HG03108 (cell line): Measurements from ENCODE around the gene UBE2QL1.

Source experiments
- ATAC-seq: cut with Tn5 transposase; IDR thresholded peaks from one replicate; pipeline ENCODE4 v1.9.1; 2021; ENCODE audit warnings: moderate library complexity; ENCODE audit not compliant: unreplicated experiment

Gene UBE2QL1

GRCh38 chr5:6427694-6428093 lies 21.0 kb upstream of the UBE2QL1 start:
- ATAC-seq, result no peak

GRCh38 chr5:6430418-6431028 lies 18.1 kb upstream of the UBE2QL1 start:
- no peak for ATAC-seq

GRCh38 chr5:6431214-6432195 lies 17.2 kb upstream of the UBE2QL1 start:
- no peak for ATAC-seq

DNA sequence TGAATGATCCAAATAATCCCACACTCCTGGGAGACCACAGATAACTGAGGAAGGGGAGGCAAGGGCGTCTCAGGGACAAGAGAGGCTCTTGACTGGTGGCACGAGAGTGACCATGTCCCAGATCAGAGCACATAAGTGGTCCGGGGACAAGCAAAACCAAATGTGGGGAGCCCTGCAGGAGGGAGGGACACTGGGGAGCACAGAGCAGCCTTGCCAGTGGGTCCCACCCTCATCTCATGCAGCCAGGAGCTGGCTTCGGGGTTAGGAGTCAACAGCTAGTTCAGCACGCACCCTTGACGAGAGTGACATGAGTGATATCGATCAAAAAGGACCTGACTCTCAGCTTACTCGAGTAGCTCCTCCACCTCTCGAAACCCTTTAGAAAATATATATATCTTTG lies 16.5 kb upstream of the UBE2QL1 start:
- ATAC-seq, result no peak

- ATAC-seq, result no peak
Observed at GRCh38 chr5:6434731-6435130, 13.9 kb upstream of the UBE2QL1 start.

DNA sequence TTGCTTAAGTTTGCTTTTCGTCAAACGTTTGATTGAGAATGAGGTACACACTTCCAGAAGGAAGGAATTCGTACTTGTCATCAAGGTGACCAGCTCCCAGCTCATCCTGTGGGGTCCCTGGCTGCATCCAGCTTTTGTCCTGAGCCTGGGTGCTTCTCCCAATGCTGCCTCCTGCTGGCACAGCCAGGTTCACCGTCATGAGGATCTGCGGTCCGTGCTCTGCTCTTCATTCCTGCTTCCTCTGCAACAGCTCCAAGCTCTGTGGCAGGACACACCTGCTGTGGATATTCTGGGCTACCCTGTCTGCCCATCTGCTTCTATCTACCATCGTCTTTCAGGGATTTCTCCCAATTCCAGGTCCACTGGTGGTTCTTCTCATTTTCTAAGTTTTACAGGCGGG lies 13.3 kb upstream of the UBE2QL1 start:
- ATAC-seq, result no peak

GRCh38 chr5:6436715-6437331 lies 11.8 kb upstream of the UBE2QL1 start:
- no peak for ATAC-seq

DNA sequence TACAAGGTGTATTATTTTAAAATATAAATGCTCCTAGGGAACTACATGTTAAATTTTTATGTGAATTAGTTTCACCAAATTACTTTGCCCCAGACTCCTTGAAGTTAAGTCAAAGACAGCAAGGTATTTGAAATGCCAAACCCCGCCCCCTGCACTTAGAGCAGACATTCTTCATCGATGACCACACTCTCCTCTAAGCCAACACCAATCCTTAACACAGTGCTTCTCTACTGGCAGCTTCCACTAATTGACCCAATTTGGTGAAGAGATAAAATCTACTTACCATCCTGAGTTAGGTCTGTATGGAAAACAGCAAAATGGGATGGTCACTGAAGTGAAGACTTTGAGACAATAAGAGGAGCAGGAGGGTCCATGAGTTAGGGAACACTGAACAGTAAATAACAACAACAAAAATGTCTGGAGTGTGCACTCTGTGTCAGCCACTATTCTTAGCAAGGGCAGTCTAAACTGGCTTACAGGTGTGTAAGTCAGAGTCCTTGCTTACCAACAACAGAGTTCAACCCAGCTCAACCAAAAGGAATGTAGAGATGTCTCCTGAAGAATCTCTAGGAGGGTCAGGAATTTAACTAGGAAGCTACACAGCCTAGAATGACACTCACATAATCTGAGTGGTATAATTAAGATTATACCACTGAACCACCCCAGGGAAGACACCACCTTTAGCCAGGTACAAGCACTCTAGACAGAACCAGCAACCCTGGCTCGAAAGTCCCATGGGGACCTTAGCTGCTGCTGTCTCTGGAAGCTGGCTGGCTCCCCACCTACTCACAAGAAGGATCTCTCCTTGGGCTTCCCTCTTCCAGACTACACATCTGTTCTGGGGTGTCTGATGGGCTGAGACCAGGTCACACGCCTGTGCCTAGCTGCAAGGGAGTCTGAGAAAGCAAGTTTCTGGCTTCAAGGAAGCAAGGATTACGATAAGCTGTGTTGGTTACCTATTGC lies 8.8 kb upstream of the UBE2QL1 start:
- ATAC-seq, result no peak

GRCh38 chr5:6442333-6442732 lies 6.3 kb upstream of the UBE2QL1 start:
- ATAC-seq, result no peak

DNA sequence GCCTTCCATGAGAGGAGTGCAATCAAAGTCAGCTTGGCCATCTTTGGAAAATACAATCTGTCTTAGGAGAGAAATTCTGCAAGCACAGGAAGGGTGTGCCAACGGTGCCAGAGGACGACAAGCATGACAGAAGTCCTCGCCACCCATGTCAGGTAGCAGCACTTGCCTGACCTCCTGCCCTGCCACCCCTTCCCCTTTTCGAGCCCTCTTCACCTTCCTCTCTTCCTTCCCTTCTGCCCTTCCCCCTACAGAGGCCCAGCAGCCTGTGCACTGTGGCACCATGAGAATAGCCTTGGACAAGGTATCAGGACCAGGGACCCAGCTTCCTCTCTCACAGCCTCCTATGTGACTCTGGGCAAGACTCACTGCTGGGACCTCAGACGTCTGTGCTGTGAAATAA lies 5.3 kb upstream of the UBE2QL1 start:
- ATAC-seq, result no peak

GRCh38 chr5:6446042-6446441 lies 2.6 kb upstream of the UBE2QL1 start:
- no peak for ATAC-seq

DNA sequence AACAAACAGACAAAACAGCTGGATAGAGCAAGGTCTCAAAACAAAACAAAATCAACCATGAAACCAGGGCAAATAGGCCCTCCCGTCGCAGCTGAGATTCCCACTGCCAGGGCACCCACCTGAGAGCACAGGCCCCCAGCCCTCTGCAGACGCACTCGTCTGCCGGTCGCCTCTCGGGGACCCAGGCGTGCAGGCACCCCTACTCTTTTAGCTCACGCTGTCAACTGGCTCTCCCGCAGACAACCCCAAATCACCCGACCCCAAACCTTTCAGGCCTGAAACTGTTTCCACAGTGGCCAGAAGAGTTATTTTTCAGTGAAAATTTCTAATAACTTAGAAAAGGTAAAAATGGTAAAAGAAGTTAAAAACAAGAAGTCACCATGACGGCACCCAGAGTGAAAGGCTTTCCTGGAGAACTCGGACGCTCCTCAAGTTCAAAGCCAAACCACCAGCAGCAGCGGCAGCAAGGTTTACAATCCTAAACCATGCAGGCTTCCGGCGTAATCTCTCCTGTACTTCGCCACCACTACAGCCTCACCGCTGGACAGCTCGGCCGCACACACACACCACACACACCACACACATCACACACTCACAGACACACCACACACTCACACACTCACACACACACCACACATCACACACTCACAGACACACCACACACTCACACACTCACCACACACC lies 1.9 kb upstream of the UBE2QL1 start:
- no peak for ATAC-seq

DNA sequence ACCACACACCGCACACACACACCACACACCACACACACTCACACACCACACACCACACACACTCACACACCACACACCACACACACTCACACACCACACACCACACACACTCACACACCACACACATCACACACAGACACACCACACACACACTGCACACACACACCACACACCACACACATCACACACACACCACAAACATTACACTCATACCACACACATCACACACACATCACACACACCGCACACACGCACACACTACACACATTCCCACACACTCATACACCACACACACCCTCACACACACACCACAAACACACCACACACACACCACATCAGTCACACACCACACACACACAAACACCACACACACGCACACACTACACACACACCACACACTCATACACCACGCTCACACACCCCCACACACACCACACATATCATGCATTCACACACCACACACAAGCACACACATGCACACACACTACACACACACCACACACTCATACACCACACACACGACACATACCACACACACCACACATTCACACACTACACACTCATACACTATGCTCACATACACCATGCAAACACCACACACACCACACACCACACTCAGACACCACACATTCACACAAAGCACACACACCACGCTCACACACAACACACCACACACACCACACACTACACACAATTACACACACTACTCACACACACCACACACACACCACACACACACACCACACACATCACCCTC lies 1.1 kb upstream of the UBE2QL1 start:
- no peak for ATAC-seq

GRCh38 chr5:6448141-6448491 lies 543 bp upstream of the UBE2QL1 start:
- no peak for ATAC-seq

GRCh38 chr5:6449465-6450158 lies 953 bp downstream of the UBE2QL1 start:
- no peak for ATAC-seq

DNA sequence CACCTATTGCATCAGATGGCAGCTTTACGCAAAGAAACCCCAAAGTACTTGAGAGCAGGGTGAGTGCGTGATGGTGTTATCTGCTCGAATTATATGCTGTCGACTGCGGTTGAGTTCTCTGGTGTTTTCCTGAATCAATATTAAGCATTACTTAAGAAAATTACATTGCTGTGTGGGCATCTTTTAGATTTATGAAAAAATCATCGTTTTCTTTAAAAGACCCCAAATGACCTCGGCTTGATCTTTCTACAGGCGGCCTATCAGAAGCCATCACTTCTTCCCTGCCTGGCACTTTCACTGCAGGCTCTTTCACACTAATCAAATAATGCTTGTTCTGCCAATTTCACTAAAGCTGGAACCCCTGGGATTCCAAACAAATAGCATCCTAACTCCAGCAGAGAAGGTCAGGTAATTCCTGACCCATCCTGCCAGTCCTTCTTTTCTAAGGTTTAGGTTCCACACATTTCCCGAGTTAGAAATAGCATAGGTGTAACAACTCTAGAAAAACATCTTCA lies 1.7 kb downstream of the UBE2QL1 start:
- ATAC-seq, result no peak

- no peak for ATAC-seq
Observed at GRCh38 chr5:6452622-6453504, 4.2 kb downstream of the UBE2QL1 start.
